ENCODE data around the gene SCN1B.
"Not testable (repeated sequence)": the region's sequence is repeated elsewhere in the genome, so short reads cannot be mapped to it uniquely, and the experiment has no call there.

The SCN1B gene

DNA sequence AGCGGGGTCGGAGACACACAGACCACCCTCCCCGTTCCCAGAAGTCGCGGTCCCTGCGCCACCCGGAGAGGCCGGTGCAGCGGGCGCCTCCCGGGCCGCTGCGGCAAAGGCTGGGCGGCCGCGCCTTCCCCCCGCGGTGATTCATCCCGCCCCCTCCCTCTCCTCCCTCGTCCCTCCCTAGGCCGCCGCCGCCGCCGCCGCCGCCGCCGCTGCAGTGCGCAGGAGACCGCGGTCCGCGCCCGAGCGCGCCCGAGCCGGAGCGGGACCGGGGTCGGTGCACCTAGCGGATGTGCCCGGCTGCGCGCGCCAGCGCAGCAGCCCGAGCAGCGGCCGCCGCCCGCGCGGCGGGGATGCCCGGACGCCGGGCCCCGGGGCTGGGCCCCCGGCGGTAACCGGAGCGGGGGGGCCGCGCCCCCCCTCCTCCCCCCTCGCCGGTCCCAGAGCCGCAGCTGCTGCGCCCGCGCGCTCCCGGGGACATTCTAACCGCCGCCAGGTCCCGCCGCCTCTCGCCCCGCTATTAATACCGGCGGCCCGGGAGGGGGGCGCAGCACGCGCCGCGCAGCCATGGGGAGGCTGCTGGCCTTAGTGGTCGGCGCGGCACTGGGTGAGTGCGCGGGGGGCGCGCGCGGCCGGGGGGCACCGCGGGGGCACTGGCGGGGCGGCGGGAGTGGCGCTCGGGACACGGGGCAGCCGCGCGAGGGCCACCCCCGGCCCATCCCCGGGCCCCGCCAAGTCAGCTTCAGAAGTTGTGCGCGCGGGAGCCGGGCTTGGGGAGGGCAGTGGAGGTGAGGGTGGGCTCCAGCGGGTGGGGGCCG lies at the start of gene SCN1B:
Gene SCN1B, plus strand, starts transcription at position 214 of the 815 bp plus-strand sequence. Its CDS starts 351 bp downstream, at position 565.
- no peak for DNase-seq (ENCODE audit: low read depth, low spot score)

DNA sequence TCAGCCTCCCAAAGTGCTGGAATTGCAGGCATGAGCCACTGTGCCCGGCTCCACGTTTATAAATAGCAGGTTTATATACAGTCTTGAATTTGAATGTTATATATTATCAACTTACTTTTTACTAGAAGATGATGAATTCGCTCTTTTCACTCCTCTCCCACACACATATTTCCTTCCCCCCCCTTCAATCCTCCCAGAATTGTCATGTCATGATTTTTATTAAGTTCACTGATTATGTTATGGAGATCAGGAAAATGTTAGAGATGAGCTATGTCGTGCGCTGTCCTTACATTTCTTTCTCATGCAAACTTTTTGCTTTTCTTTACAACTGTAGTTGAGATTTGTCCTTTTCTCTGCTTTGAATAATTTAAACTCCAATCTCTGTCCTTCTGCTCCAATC lies 48.0 kb upstream of the SCN1B start:
- no peak for DNase-seq (ENCODE audit: low read depth, low spot score)

DNA sequence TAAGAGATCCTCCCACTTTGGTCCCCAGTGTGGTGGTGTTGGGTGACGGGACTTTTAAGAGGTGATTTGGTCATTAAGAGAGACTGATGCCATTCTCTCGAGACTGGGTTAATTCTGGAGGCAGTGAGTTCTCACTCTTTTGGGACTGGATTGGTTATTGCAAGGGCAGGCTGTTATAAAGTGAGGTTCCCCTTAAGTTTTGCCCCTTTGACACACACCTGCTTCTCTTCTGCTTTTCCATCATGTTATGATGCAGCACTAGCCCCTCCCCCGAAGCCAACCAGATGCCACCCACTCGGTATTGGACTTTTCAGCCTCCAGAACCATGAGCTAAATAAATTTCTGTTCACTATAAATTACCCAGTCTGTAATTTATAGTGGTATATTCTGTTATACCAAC lies 46.5 kb upstream of the SCN1B start:
- no peak for DNase-seq (ENCODE audit: low read depth, low spot score)

DNA sequence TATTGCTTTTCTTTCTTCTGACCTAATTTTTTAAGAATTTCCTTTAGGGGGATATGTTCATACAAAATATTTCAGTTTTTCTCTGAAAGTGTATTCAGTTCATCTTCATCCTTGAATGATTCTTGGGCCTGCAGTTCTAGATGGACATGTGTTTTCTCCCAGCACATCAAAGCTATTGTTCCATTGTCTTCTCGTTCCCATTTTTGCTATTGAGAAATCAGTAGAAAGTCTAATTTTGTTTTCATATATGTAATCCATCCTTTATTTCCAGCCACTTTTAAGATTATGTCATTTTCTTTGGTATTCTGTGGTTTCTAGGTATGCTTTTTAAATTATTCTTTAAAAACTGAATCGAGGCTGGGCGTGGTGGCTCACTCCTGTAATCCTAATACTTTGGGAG lies 46.0 kb upstream of the SCN1B start:
- no peak for DNase-seq (ENCODE audit: low read depth, low spot score)

DNA sequence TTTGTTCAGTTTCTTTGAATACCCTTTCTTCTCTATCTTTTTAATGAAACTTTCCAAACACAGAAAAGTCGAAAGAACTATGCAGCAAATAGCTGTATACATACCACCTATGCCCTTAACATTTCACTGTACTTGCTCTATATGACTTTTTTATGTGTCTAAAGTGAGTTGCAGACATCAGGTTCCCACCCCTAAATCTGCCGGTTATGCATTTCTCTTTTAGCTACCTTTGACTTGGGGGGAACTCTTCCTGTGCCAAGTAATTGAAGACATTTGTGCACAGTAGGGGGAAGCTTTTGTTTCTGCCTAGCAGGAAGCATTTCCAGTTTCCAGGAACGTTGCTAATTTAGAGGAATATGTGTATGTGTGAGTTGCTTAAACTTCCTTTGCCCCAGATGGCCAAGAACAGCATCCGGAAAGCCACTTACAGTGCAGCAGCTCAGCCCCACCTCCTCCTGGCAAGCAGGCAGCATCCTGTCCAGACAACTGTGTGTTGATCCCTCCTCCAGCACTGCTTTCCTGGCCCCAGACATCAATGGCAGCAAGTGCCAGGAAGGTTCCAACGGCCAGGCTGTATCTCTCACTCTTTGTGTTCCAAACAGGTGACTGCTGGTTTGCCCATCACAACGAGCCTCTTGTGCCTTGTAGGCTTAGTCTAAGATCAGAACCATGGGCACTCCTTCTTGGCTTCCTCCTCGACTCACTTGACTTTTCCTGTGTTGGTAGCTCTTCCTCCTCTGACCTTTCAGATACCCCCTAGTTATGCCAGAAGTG lies 44.8 kb upstream of the SCN1B start:
- DNase-seq (ENCODE audit: low read depth, low spot score), result no peak

DNA sequence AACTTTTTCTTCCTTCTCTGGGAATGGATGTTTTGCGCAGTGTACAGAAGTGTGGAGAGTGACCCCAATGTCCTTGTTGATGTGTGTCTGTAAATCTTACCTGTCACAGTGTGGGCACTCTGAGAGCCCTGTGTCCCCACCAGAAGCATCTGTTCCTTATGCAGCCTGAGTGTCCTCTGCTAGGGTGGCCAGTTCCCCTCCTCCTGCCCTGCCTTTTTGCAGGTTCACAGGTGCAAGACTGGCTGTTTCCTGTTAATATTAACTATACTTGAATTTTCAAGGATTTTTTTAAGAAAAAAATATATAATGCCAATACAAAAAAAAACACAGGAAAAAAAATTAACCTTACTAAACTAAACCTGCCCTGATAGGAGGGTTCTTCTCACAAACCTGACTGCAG lies 42.2 kb upstream of the SCN1B start:
- no peak for DNase-seq (ENCODE audit: low read depth, low spot score)

DNA sequence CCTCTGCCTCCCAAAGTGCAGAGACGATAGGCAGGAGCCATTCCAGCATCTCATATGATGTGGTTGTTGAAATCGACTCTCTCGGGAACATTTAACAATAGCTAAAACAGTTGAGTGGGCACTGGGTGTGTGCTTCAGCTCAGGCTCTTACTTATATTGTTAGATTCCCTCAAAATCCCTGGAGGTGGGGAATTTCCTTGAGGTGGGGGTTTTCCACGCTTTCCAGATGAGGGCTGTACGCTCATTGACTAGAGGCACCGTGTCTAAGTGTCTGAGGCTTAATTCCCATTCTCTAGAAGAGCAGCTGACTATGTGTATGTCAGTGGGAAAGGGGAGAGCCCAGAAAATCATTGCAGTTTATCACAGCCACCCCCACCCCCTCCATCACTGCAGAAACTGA lies 41.0 kb upstream of the SCN1B start:
- no peak for DNase-seq (ENCODE audit: low read depth, low spot score)

DNA sequence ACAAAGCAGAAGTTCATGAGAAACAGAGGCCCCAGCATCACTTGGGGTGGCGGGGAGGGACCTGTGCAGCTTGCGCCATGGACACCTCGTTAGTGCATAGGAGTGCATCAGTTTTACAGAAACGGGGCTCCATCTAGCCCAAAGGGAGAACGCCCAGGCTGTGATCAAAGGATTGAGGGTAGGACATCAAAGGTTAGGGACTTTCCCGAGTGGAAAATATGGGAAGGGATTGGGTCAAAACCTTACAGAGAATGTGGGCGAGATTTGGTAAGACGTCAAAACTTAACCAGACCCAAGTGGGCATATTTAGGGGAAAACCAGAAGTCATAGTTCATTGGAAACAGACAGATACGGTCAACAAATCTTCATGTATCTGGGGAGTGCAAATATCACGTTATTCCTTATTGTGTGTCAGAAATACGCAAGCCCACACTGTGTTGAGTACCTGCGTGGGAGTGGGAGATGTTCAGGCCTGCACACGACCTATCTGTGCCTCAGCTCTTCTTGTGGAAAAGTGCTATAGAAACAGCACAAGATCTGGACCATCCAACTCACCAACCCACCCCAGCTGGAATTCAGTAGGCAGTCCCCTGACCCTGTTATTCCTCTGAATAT lies 39.6 kb upstream of the SCN1B start:
- DNase-seq (ENCODE audit: low read depth, low spot score), result no peak

DNA sequence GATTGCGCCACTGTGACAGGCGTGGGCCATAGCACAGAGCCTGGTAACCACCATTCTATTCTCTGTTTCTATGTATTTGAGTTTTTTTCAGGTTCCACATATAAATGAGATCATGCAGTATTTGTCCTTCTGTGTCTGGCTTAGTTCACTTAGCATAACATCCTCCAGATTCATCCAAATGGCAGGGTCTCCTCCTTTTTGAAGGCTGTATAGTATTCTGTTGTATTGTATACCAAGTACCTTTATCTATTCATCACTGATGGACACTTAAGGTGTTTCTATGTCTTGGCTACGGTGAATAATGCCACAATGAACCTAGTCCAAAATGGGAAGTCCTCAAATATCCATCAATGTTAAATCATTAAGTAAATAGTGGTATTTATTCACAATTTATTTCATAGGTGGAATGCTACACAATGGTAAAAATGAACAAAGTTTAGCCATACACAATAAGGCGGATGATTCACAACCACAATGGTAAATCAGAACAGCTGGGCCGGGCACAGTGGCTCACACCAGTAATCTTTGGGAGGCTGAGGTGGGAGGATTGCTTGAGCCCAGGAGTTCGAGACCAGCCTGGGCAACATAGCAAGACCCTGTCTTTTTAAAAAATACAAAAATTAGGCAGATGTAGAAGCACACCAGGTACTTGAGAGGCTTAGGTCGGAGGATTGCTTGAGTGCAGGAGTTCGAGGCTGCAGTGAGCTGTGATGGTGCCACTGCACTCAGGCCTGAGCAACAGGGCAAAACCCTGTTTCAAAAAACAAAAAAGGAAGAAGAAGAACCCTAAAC lies 38.5 kb upstream of the SCN1B start:
- no peak for DNase-seq (ENCODE audit: low read depth, low spot score)

DNA sequence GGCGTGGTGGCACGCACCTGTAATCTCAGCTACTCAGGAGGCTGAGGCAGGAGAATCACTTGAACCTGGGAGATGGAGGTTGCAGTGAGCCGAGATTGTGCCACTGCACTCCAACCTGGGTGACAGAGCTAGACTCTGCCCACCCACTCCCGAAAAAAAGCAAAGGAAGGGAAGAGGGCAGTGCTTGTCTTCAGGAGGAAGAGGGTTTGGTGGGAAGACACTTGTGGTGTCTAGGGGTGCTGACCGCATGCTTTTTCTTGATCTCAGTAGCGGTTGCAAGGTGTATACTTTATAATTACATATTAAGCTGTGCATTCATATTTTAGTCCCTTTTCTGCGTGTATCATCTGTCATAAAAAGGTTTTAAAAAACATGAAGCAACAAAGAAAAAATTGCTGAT lies 37.7 kb upstream of the SCN1B start:
- not testable (repeated sequence) for DNase-seq (ENCODE audit: low read depth, low spot score)

DNA sequence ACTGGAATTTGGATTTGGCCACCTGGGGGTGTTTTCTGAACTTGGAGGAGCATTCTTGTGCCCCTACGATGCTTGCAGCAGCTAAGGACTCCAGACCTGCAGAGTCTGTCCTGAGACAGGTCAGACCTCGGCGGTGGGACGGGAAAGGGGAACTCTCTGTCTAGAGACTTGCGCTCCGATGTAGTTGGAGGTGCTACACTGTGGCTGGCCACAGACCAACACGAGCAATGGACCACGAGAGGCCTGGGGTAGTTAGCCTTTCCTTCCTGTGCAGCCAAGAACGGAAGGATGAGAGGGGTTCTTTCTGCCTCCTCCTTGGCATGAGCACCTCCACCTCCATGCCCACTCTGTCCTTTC lies 36.0 kb upstream of the SCN1B start:
- DNase-seq (ENCODE audit: low read depth, low spot score), result no peak

DNA sequence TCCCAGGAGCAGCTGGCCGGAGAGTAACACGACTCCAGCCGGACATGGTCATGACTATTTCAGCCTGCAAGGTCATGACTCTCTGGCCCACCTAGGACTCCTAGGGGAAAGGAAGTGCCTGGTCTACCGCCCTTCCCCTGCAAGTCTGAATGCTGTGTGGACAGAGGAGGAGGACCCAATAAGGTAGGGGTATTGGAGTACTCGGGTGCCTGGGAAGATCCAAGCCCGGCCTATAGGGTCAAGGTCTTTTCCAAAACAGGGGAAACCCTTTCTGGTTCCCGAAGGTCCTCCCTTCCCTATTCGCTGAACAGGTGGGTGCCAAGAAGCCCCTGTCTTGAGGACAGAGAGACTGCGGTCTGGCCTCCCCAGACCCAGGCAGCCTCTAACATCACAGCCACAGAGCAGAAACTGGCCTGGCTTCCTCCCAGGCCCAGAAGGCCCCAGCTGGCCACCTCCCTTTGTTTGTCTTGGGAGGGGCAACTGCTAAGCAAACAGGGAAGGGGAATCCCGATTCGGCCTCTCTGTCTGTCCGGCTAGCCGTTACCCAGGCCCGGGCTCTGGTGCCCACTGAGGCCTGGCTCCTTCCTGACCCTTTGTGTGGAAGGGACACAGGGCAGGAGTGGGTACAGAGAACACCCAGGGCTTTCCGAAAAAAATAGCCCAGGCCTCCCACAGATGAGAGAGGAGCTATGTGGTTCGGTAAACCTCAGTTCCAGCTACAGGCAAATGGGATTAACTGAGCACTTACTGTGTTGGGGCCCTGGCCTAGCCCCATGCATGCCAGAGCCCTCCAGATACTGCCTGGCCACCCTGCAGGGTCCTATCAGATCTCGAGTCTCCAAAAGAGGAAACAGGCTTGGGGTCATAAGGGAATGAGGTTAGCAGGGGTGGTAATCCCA lies 35.4 kb upstream of the SCN1B start:
- DNase-seq (ENCODE audit: low read depth, low spot score), result no peak

DNA sequence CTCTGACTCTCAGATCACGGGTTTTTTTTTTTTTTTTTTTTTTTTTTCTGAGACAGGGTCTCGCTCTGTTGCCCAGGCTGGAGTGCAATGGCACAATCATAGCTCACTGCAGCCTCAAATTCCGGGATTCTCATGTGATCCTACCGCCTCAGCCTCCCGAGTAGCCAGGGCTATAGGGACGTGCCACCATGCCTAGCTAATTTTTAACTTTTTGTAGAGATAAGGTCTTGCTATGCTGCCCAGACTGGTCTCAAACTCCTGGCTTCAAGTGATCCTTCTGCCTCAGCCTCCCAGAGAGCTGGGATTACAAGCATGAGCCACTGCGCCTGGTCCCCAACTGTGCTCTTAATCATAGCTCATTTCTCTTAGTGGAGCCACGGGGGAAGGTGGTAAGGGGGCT lies 34.7 kb upstream of the SCN1B start:
- DNase-seq (ENCODE audit: low read depth, low spot score), result no peak

DNA sequence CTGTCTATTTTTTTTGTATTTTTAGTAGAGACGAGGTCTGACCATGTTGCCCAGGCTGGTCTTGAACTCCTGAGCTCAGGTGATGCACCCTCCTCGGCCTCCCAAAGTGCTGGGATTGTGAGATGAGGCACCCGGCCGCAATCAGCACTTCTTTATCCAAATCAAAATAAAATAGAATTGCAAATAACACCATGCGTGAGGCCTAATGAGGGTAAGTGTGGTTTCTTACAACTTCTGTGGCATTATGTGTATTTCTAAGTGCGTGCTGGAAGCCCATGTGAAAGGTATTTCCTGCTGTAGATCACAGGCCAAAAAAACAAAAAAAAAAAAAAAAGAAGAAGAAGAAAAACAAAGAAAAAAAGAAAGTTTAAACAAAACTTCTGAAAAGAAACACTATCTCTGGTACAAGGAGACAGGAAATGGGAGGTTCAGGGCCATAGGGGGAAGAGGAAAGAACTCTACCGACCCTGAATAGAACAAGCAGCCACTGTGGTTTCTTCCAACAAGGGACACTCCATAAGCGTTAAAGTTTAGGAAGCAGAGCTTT lies 33.1 kb upstream of the SCN1B start:
- no peak for DNase-seq (ENCODE audit: low read depth, low spot score)

DNA sequence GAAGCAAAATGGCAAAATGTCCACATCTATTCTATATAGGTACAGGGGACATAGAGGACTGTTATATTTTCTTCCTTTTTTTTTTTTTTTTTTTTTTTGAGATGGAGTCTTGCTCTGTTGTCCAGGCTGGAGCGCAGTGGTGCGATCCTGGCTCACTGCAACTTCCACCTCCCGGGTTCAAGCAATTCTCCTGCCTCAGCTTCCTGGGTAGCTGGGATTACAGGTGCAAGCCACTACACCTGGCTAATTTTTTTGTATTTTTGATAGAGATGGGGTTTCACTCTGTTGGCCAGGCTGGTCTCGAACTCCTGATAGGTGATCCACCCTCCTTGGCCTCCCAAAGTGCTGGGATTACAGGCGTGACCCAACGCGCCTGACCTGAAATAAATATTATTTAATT lies 32.0 kb upstream of the SCN1B start:
- not testable (repeated sequence) for DNase-seq (ENCODE audit: low read depth, low spot score)

DNA sequence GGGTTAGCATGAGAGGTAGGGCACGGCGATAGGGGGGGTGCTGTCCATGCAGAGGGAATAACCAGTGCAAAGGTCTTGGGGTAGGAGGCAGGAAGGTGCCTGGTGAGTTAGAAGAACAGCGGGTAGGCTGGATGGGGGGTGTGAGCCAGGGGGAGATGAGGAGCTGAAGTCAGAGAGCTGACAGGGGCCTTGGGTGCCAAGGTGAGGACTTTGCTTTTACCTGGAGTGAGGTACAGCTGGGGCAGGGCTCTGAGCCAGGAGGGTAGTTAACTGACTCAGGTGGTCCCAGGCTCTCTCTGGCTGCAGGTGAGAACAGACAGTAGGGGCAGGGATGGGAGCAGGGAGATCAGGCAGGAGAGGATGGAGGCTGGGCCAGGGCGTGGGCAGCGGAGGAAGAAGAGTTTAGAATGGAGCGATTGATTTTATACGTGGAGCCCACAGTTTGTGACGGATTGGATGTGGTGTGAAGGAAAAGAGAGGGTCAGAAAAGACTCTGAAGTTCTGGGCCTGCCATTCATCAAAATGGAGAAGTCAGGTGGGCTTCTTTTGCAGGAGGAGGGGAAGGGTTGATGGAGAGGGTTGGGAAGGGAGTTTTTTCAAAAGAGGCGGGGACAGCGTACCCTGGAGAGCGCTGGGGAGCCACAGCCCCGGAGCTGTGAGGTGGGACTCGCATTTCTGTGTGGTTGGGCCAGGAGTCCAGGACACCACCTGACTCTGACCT lies 31.3 kb upstream of the SCN1B start:
- DNase-seq (ENCODE audit: low read depth, low spot score), result no peak

DNA sequence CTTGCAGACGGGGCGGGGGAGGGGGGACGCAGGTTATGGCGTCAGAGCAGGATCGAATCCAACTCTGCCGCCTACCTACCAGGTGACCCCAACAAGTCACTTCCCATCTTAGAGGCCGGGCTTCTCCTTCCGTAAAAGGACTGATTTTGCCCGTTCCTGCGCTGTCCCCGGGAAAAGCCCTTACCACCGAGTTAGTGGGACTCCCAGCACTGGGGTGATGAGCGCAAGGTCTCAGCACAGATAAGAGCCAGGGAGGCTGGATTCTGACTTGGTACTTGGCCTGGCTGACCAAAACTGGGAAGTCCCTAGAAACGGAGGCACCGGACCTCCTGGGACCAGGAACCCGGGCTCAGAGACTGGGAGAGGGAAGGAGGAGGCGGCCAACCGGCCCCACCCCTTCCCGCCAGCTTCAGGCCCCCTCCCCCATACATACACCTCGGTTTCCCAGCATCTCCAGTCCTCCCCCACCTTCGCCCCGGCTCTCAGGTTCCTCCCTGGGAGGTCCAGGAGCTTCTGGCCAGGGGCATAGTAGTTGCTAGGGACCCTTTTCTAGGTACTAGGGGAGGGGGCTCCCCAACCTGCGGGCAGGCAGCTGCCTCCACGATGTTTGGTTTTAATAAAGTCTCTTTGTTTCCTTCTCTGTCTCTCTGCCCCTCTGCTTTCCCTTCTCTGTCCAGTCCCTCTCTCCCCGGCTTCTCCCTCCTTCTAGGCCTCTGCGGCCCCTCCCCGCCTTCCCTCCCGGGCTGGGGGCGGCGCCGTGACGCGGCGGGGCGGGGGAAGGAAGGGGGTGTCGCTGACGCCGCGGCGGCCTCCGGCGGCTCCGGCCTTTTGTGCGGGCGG lies 30.6 kb upstream of the SCN1B start, which contains the start of gene GRAMD1A:
Gene GRAMD1A, plus strand, starts transcription at position 826 of the 840 bp plus-strand sequence. CDS start 156 bp downstream, outside the sequence.
- peak; percentile 49 for DNase-seq (ENCODE audit: low read depth, low spot score)

DNA sequence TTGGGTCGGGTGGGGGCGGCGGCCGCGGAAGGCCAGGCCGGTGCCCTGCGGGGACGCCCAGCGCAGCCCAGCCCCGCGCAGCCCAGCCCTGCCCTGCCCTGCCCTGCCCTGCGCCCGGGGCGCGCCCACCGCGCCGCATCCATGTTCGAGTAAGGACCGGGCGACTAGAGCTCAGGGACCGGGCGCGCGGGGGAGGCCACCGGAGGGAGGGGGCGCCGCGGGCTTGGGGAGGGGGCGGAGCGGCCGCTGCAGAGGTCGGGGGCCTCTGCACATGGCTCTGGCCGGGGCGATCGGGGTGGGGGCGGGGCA lies 30.0 kb upstream of the SCN1B start:
- no peak for DNase-seq (ENCODE audit: low read depth, low spot score)
